Measurements from ENCODE around the gene KANSL1.

GRCh38 chr17:45998987-45999899, 194.0 kb downstream of the KANSL1 start, which contains the start of gene STH:
- TF ChIP-seq EP300 (IDR thresholded peaks at IDR 0.05) (no peak), CTCF (IDR thresholded peaks at IDR 0.05) (no peak), POLR2AphosphoS5 (IDR thresholded peaks at IDR 0.05) (no peak)
